B cell (primary cell): Measurements from ENCODE around the gene LRIT3. TPM values are rescaled to one million over a fixed set of nuclear protein-coding genes. Genes with fewer than 3 reads are reported as not detected.

Source experiments
- ATAC-seq: fragments of 200-7000 bp; cut with Tn5 transposase; one replicate; pipeline ENCODE4 v1.10.0; 2021; ENCODE audit warnings: low read depth, mild to moderate bottlenecking, moderate number of reproducible peaks, moderate library complexity
- CTCF ChIA-PET: fragments of 350-600 bp; sonication (Branson Sonifier 250); formaldehyde crosslinking; loops from one replicate; lab custom pipeline; 2021; ENCODE audit warnings: antibody characterized with exemption, inconsistent platforms; lab: Charles Lee
- POLR2A ChIA-PET: fragments of 350-600 bp; sonication (Branson Sonifier 250); formaldehyde crosslinking; loops from one replicate; lab custom pipeline; 2021; ENCODE audit warnings: antibody characterized with exemption; lab: Charles Lee
- DNase-seq: peaks from one replicate; pipeline ENCODE4 v3.0.0; 2013
- H2AFZ ChIP-seq: 2 replicates; pipeline ENCODE4 v1.6.1; 2012; ENCODE audit warnings: mild to moderate bottlenecking, low read depth, low read length; ENCODE audit not compliant: insufficient read depth, poor library complexity, severe bottlenecking
- H3K27ac ChIP-seq, 2 donors: 1 replicate in 1 of 2; 2 replicates in 1 of 2; pipeline ENCODE4 v1.5.1; 2012 to 2013; ENCODE audit warnings: low read length in 2 of 2, mild to moderate bottlenecking in 2 of 2, moderate library complexity in 1 of 2
- H3K27me3 ChIP-seq, 4 experiments: fragments of 200-600 bp in 1 of 4; sonication (generic) in 1 of 4; replicated peaks in 1 of 4; 1 replicate in 2 of 4; 2 replicates in 2 of 4; pipeline versions ENCODE4 v1.6.1 to v1.7.0; 2013 to 2016; ENCODE audit warnings: low read length in 3 of 4, mild to moderate bottlenecking in 2 of 4, mixed read lengths in 1 of 4, moderate library complexity in 1 of 4; ENCODE audit not compliant: insufficient read depth in 4 of 4, control insufficient read depth in 3 of 4; ENCODE audit errors: control extremely low read depth in 1 of 4
- H3K36me3 ChIP-seq, 2 experiments: replicated peaks in 1 of 2; 1 replicate in 1 of 2; 2 replicates in 1 of 2; pipeline versions ENCODE4 v1.6.1 to v1.7.1; 2013; ENCODE audit warnings: low read length in 1 of 2; ENCODE audit not compliant: insufficient read depth in 2 of 2, control insufficient read depth in 1 of 2; ENCODE audit errors: control extremely low read depth in 1 of 2, extremely low read depth in 1 of 2
- H3K4me1 ChIP-seq, 2 donors: fragments of 200-600 bp in 1 of 2; sonication (generic) in 1 of 2; 1 replicate in 1 of 2; 2 replicates in 1 of 2; pipeline versions ENCODE4 v1.5.1 to v1.6.1; 2013 to 2017; ENCODE audit warnings: low read length in 2 of 2; ENCODE audit not compliant: control insufficient read depth in 2 of 2, insufficient read depth in 2 of 2
- H3K4me2 ChIP-seq: replicated peaks from 2 replicates; pipeline ENCODE3; 2012; ENCODE audit warnings: mild to moderate bottlenecking, low read depth, low read length; ENCODE audit not compliant: poor library complexity, severe bottlenecking
- H3K4me3 ChIP-seq, 5 experiments: fragments of 200-600 bp in 1 of 5; sonication (generic) in 1 of 5; 1 replicate in 3 of 5; 2 replicates in 2 of 5; pipeline versions ENCODE4 v1.5.1 to v1.7.0; 2011 to 2016; ENCODE audit warnings: low read length in 4 of 5, mild to moderate bottlenecking in 4 of 5, low read depth in 2 of 5, control low read depth in 1 of 5, moderate library complexity in 1 of 5; ENCODE audit not compliant: insufficient read depth in 1 of 5; ENCODE audit errors: control extremely low read depth in 1 of 5, extremely low read depth in 1 of 5
- H3K79me2 ChIP-seq: fragments of 200-600 bp; sonication (generic); one replicate; pipeline ENCODE4 v1.6.0; 2016; ENCODE audit warnings: low read length; ENCODE audit not compliant: control insufficient read depth, insufficient read depth
- H3K9ac ChIP-seq: fragments of 200-600 bp; sonication (generic); 2 replicates; pipeline ENCODE4 v1.6.1; 2017; ENCODE audit warnings: mild to moderate bottlenecking, low read length, moderate library complexity
- H3K9me3 ChIP-seq, 3 donors: one replicate each; pipeline versions ENCODE4 v1.6.1 to v1.7.1; 2013; ENCODE audit warnings: low read length in 2 of 3; ENCODE audit not compliant: control insufficient read depth in 2 of 3, insufficient read depth in 1 of 3; ENCODE audit errors: control extremely low read depth in 1 of 3
- H4K20me1 ChIP-seq: 2 replicates; pipeline ENCODE4 v1.6.0; 2012; ENCODE audit warnings: mild to moderate bottlenecking, low read length; ENCODE audit not compliant: insufficient read depth, control insufficient read depth, poor library complexity, severe bottlenecking
- H3K27ac Mint-ChIP-seq: one replicate; pipeline ENCODE4 v1.8.0; 2021; ENCODE audit warnings: mixed read lengths
- H3K27me3 Mint-ChIP-seq: one replicate; pipeline ENCODE4 v1.8.0; 2021; ENCODE audit warnings: mixed read lengths
- H3K4me1 Mint-ChIP-seq: one replicate; pipeline ENCODE4 v1.8.0; 2021; ENCODE audit warnings: mixed read lengths
- H3K4me3 Mint-ChIP-seq: one replicate; pipeline ENCODE4 v1.8.0; 2021; ENCODE audit warnings: mixed read lengths
- H3K9me3 Mint-ChIP-seq: one replicate; pipeline ENCODE4 v1.8.0; 2022; ENCODE audit warnings: mixed read lengths; ENCODE audit not compliant: insufficient read depth
- CTCF ChIP-seq: fragments of 200-600 bp; IDR thresholded peaks from one replicate; pipeline ENCODE4 v1.8.0; 2022; ENCODE audit warnings: antibody characterized with exemption, mild to moderate bottlenecking
- EZH2 ChIP-seq: IDR thresholded peaks from 2 replicates; pipeline ENCODE4 v1.6.1; 2012; ENCODE audit warnings: borderline replicate concordance, low read depth, mild to moderate bottlenecking, moderate library complexity, low read length; ENCODE audit not compliant: insufficient read depth, poor library complexity, severe bottlenecking
- WGBS: methylation state at CpG from one replicate; pipeline ENCODE4 v1.1.5; 2013; ENCODE audit warnings: missing lambda C conversion rate; ENCODE audit not compliant: insufficient coverage; 5-methylcytosine and 5-hydroxymethylcytosine counted together
- intact Hi-C: fragments of 100-400 bp; cut with micrococcal nuclease; formaldehyde crosslinking; loops from one replicate; pipeline ENCODE4 v1.10.0; 2022
- polyA plus RNA-seq: library from polyadenylated mRNA; depleted of rRNA; stranded (reverse); fragments of >200 nt; gene quantifications from 2 replicates; pipeline ENCODE4 v1.2.3, GENCODE V29; 2012
- total RNA-seq, 2 donors: library from RNA; stranded (reverse); fragments of 120-200 nt in 1 of 2; gene quantifications; 1 replicate in 1 of 2; 2 replicates in 1 of 2; pipeline versions ENCODE4 v1.2.3 to v1.2.4, GENCODE V29; 2013 to 2022

Gene LRIT3
- total and polyA plus RNA-seq, 2 donors (not counting 1 experiment from before 2014, with no cell fraction given) = 0.21 to 0.32 TPM

DNA sequence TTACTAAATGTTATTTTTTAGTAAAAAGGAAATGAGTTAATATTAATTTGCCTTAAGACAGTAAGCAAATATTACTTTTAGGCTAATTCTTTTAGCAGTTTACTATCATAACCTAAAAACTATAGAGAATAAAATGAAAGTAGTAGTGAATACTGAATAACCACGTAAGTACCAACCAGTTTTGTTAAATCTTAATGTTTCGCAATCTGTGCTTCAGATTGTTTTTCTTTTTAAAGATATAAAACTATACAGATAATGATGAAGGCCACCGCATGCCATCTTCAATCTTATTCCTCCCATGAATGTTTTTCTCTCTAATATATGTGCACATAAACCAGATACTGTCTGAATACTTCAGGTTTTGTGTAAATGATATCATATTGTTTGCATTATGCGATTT, 14.2 kb upstream of the LRIT3 start:
- Mint-ChIP-seq H3K4me1 (no peaks in the 10 kb centered on the region), H3K27me3 (no peaks in the 10 kb centered on the region), H3K27ac (no peak overlapping the region), H3K9me3 (no peaks in the 10 kb centered on the region), H3K4me3 (no peak overlapping the region)
- no peak overlapping the region for H3K4me2 ChIP-seq
- ATAC-seq (no peak), DNase-seq (no peak)
- H3K4me1 ChIP-seq = no peaks in the 10 kb centered on the region
- TF ChIP-seq EZH2 (no peak), CTCF (no peak)
- no peaks in the 10 kb centered on the region for H4K20me1 ChIP-seq
- no peak overlapping the region for H2AFZ ChIP-seq
- ChIA-PET CTCF (no interaction called here), POLR2A (no interaction called here)
- H3K4me3 ChIP-seq = no peak overlapping the region
- no CpG with 5 or more reads among the region's 4 CpGs for WGBS
- no peaks in the 10 kb centered on the region for H3K27me3 ChIP-seq
- H3K9ac ChIP-seq = no peak overlapping the region
- peaks cover 0 to 2% (median 0%) of the 10 kb centered on the region in 3 donors for H3K9me3 ChIP-seq
- intact Hi-C loops = no loop called here
- H3K79me2 ChIP-seq = no peaks in the 10 kb centered on the region
- H3K36me3 ChIP-seq = no peaks in the 10 kb centered on the region
- H3K27ac ChIP-seq = no peak overlapping the region

DNA sequence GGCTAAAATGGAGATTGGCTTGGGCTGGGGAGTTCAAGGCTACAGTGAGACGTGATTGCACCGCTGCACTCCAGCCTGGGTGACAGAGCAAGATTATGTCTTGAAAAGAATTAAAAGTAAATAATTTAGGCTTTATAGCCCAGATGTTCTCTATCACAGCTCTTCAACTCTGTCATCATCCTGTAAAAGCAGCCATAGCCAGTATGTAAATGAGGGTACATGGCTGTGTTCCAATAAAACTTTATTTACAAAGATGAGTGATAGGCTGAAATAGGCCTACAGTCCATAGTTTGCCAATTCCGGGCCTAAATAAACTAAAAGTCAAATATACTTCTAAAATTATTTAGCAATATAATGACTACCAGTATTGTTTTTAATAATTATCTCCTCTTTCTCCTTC, 10.9 kb upstream of the LRIT3 start:
- Histone ChIP-seq H3K36me3 (no peaks in the 10 kb centered on the region), H3K9ac (no peak overlapping the region), H3K4me3 (no peak overlapping the region), H3K27ac (no peak overlapping the region), H3K27me3 (no peaks in the 10 kb centered on the region), H3K4me1 (no peaks in the 10 kb centered on the region), H4K20me1 (no peaks in the 10 kb centered on the region), H3K4me2 (no peak overlapping the region), H3K79me2 (no peaks in the 10 kb centered on the region), H2AFZ (no peak overlapping the region), H3K9me3 (peaks cover 0 to 2% (median 0%) of the 10 kb centered on the region in 3 donors)
- intact Hi-C loops = no loop called here
- Mint-ChIP-seq H3K4me1 (no peaks in the 10 kb centered on the region), H3K4me3 (no peak overlapping the region), H3K27ac (no peak overlapping the region), H3K27me3 (no peaks in the 10 kb centered on the region), H3K9me3 (no peaks in the 10 kb centered on the region)
- DNase-seq (no peak), ATAC-seq (no peak)
- ChIA-PET POLR2A (no interaction called here), CTCF (no interaction called here)
- TF ChIP-seq CTCF (no peak), EZH2 (no peak)
- WGBS = no CpG with 5 or more reads among the region's 3 CpGs
